GM21390 (cell line): ENCODE results near the gene CCT5.
"Not testable (repeated sequence)": the region's sequence is repeated elsewhere in the genome, so short reads cannot be mapped to it uniquely, and the experiment has no call there.

Experiments
- ATAC-seq: cut with Tn5 transposase; IDR thresholded peaks from one replicate; pipeline ENCODE4 v1.9.1; 2021; ENCODE audit not compliant: unreplicated experiment

CCT5 gene

GRCh38 chr5:10275460-10275859 lies 25.4 kb downstream of the CCT5 start:
- ATAC-seq = no peak

- no peak for ATAC-seq
Measured at GRCh38 chr5:10275991-10276390, 25.9 kb downstream of the CCT5 start.

- no peak for ATAC-seq
Measured at GRCh38 chr5:10276691-10277090, 26.6 kb downstream of the CCT5 start.

GRCh38 chr5:10277773-10278630 lies 27.9 kb downstream of the CCT5 start:
- no peak for ATAC-seq

GRCh38 chr5:10278658-10279279 lies 28.7 kb downstream of the CCT5 start:
- ATAC-seq = no peak

- no peak for ATAC-seq
Measured at GRCh38 chr5:10279328-10279727, 29.2 kb downstream of the CCT5 start.

- no peak for ATAC-seq
Measured at GRCh38 chr5:10279925-10280720, 30.0 kb downstream of the CCT5 start.

- ATAC-seq = peak; percentile 95
Measured at GRCh38 chr5:10283927-10284635, 34.0 kb downstream of the CCT5 start.

- not testable (repeated sequence) for ATAC-seq
Measured at GRCh38 chr5:10285362-10285761, 35.3 kb downstream of the CCT5 start.

GRCh38 chr5:10286162-10286861 lies 36.2 kb downstream of the CCT5 start:
- no peak for ATAC-seq

GRCh38 chr5:10286862-10287227 lies 36.8 kb downstream of the CCT5 start:
- ATAC-seq = no peak

GRCh38 chr5:10288592-10289219 lies 38.6 kb downstream of the CCT5 start:
- peak; percentile 34 for ATAC-seq

GRCh38 chr5:10289353-10289752 lies 39.3 kb downstream of the CCT5 start:
- no peak for ATAC-seq

GRCh38 chr5:10289991-10290390 lies 39.9 kb downstream of the CCT5 start:
- ATAC-seq = no peak

GRCh38 chr5:10290438-10290837 lies 40.4 kb downstream of the CCT5 start:
- ATAC-seq = no peak

- ATAC-seq = no peak
Measured at GRCh38 chr5:10291692-10292339, 41.7 kb downstream of the CCT5 start.

- ATAC-seq = no peak
Measured at GRCh38 chr5:10293907-10294662, 44.0 kb downstream of the CCT5 start.

- no peak for ATAC-seq
Measured at GRCh38 chr5:10295619-10296326, 45.7 kb downstream of the CCT5 start.
